Measurements from ENCODE around the gene MROH9. TPM values are rescaled to one million over a fixed set of nuclear protein-coding genes. Genes with fewer than 3 reads are reported as not detected.

The MROH9 gene
- total RNA-seq, 1 donor: under 0.01 TPM

GRCh38 chr1:171032822-171033702 is 97.7 kb downstream of the MROH9 start:
- TF ChIP-seq CTCF (IDR thresholded peaks at IDR 0.05; ENCODE audit: extremely low read depth, low read depth, low read length): no peak
- no peaks in the 10 kb centered on the region for H3K9me3 ChIP-seq (ENCODE audit: low read depth, low read length)
- DNase-seq (ENCODE audit: insufficient read length, low spot score, missing footprints): no peak

DNA sequence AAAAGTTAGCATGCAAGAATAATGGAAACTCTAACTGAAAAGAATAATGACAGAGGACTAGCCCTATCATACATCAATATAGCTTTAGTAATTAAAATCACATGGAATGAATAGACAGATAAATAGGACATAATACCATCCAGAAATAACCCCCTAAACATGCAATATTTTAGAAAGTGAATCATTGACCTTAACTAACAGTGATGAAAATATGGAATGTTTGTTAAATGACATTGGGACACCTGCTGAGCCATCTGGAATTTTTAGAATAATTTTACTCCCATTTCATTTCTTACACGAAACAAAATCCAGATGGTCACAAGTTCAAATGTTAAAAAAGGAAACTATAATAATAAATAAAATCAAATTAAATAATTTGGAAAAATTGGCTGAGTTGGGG is 102.3 kb downstream of the MROH9 start:
- H2AFZ ChIP-seq (ENCODE audit: low read length): no peak overlapping the region
- H4K20me1 ChIP-seq (ENCODE audit: insufficient read depth, low read length): no peaks in the 10 kb centered on the region
- no peak overlapping the region for H3K4me3 ChIP-seq (ENCODE audit: insufficient read depth, low read length)
- H3K4me2 ChIP-seq (ENCODE audit: insufficient read depth, low read length): no peak overlapping the region
- no peaks in the 10 kb centered on the region for H3K79me2 ChIP-seq (ENCODE audit: insufficient read depth, low read length)
- H3K36me3 ChIP-seq (ENCODE audit: insufficient read depth, low read length): no peaks in the 10 kb centered on the region
- no peak overlapping the region for H3K27ac ChIP-seq (ENCODE audit: low read depth, low read length)
- DNase-seq (ENCODE audit: insufficient read length, low spot score, missing footprints): no peak
- H3K27me3 ChIP-seq (ENCODE audit: insufficient read depth, low read length): no peaks in the 10 kb centered on the region
- no peaks in the 10 kb centered on the region for H3K4me1 ChIP-seq (ENCODE audit: insufficient read depth, low read length)
- TF ChIP-seq CTCF (IDR thresholded peaks at IDR 0.05; ENCODE audit: extremely low read depth, low read depth, low read length): no peak
- H3K9me3 ChIP-seq (ENCODE audit: low read depth, low read length): no peaks in the 10 kb centered on the region

More at GRCh38 chr1:171032822-171033702, 97.7 kb downstream of the MROH9 start:
- H3K4me2 ChIP-seq (ENCODE audit: insufficient read depth, low read length): no peak overlapping the region
- no peak overlapping the region for H3K27ac ChIP-seq (ENCODE audit: low read depth, low read length)
- H4K20me1 ChIP-seq (ENCODE audit: insufficient read depth, low read length): no peaks in the 10 kb centered on the region
- H3K4me1 ChIP-seq (ENCODE audit: insufficient read depth, low read length): no peaks in the 10 kb centered on the region
- no peak overlapping the region for H2AFZ ChIP-seq (ENCODE audit: low read length)
- no peak overlapping the region for H3K4me3 ChIP-seq (ENCODE audit: insufficient read depth, low read length)
- H3K79me2 ChIP-seq (ENCODE audit: insufficient read depth, low read length): no peaks in the 10 kb centered on the region
- H3K36me3 ChIP-seq (ENCODE audit: insufficient read depth, low read length): no peaks in the 10 kb centered on the region
- H3K27me3 ChIP-seq (ENCODE audit: insufficient read depth, low read length): no peaks in the 10 kb centered on the region

DNA sequence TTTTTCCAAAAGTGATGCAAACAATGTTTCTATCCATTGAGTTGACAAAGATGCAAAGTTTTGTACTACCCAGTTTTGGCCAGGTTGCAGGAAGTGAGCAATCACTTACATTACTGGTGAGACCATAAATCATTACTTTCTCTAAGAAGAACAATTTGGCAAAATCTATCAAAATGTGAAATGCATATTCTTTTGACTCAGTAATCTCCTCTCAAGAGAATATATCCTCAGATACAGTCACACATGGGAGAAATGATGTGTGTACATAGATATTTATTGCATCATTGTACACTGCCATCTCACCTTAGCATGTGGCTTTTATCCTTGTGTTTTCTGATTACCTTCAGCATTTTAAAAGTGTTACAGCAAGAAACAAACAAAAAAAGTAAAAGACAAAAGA is 103.0 kb downstream of the MROH9 start:
- H3K36me3 ChIP-seq (ENCODE audit: insufficient read depth, low read length): no peaks in the 10 kb centered on the region

More for the DNA sequence above, 103.0 kb downstream of the MROH9 start:
- DNase-seq (ENCODE audit: insufficient read length, low spot score, missing footprints): no peak
- H3K9me3 ChIP-seq (ENCODE audit: low read depth, low read length): no peaks in the 10 kb centered on the region
- H3K4me2 ChIP-seq (ENCODE audit: insufficient read depth, low read length): no peak overlapping the region
- no peaks in the 10 kb centered on the region for H4K20me1 ChIP-seq (ENCODE audit: insufficient read depth, low read length)
- no peaks in the 10 kb centered on the region for H3K4me1 ChIP-seq (ENCODE audit: insufficient read depth, low read length)
- H2AFZ ChIP-seq (ENCODE audit: low read length): no peak overlapping the region
- H3K27me3 ChIP-seq (ENCODE audit: insufficient read depth, low read length): no peaks in the 10 kb centered on the region
- H3K27ac ChIP-seq (ENCODE audit: low read depth, low read length): no peak overlapping the region
- TF ChIP-seq CTCF (IDR thresholded peaks at IDR 0.05; ENCODE audit: extremely low read depth, low read depth, low read length): no peak
- H3K79me2 ChIP-seq (ENCODE audit: insufficient read depth, low read length): no peaks in the 10 kb centered on the region
- no peak overlapping the region for H3K4me3 ChIP-seq (ENCODE audit: insufficient read depth, low read length)
